NCI-H2081 treated with DMSO at 0.1 percent for 48 hours (cell line): ENCODE measurements around the gene SLC25A17.
"Not testable (repeated sequence)": the region's sequence is repeated elsewhere in the genome, so short reads cannot be mapped to it uniquely, and the experiment has no call there.

ENCODE experiments used
- DNase-seq: peaks from one replicate; lab custom pipeline; 2025; lab: John Stamatoyannopoulos, UW

The SLC25A17 gene

GRCh38 chr22:40818747-40819598 lies at the start of gene SLC25A17:
TSS of gene SLC25A17 (minus strand) at chr22:40819346. CDS start at chr22:40819248, 98 bp downstream.
- DNase-seq: peak; percentile 20

- not testable (repeated sequence) for DNase-seq
Measured at GRCh38 chr22:40868379-40868778, 49.2 kb upstream of the SLC25A17 start.

- no peak for DNase-seq
Measured at GRCh38 chr22:40867109-40867508, 48.0 kb upstream of the SLC25A17 start.

- no peak for DNase-seq
Measured at GRCh38 chr22:40862537-40862936, 43.4 kb upstream of the SLC25A17 start.

GRCh38 chr22:40862013-40862412 lies 42.9 kb upstream of the SLC25A17 start, which contains the start of gene DNAJB7:
TSS of gene DNAJB7 (minus strand) at chr22:40862113. CDS start at chr22:40861994, 119 bp downstream.
- no peak for DNase-seq

- no peak for DNase-seq
Measured at GRCh38 chr22:40857309-40857855, 38.2 kb upstream of the SLC25A17 start.

- DNase-seq: peak; percentile 67
Measured at GRCh38 chr22:40856513-40857308, 37.6 kb upstream of the SLC25A17 start, which contains the start of the genes ST13 and XPNPEP3. TSS of gene ST13 (minus strand) at chr22:40856639. CDS start at chr22:40856540, 99 bp downstream. TSS of gene XPNPEP3 (plus strand) at chr22:40857148. CDS start at chr22:40857182, 34 bp downstream.

GRCh38 chr22:40855979-40856512 lies 36.9 kb upstream of the SLC25A17 start:
- no peak for DNase-seq

GRCh38 chr22:40855071-40855978 lies 36.2 kb upstream of the SLC25A17 start:
- DNase-seq: no peak

GRCh38 chr22:40853961-40854360 lies 34.8 kb upstream of the SLC25A17 start:
- DNase-seq: no peak

GRCh38 chr22:40853333-40853732 lies 34.2 kb upstream of the SLC25A17 start:
- no peak for DNase-seq

- not testable (repeated sequence) for DNase-seq
Measured at GRCh38 chr22:40845816-40846215, 26.7 kb upstream of the SLC25A17 start.

- DNase-seq: no peak
Measured at GRCh38 chr22:40844951-40845350, 25.8 kb upstream of the SLC25A17 start.

- no peak for DNase-seq
Measured at GRCh38 chr22:40838486-40838885, 19.3 kb upstream of the SLC25A17 start.

GRCh38 chr22:40834619-40835018 lies 15.5 kb upstream of the SLC25A17 start:
- no peak for DNase-seq

- DNase-seq: no peak
Measured at GRCh38 chr22:40829131-40829530, 10.0 kb upstream of the SLC25A17 start.

- DNase-seq: no peak
Measured at GRCh38 chr22:40826984-40827741, 8.0 kb upstream of the SLC25A17 start.

GRCh38 chr22:40826292-40826691 lies 7.1 kb upstream of the SLC25A17 start:
- not testable (repeated sequence) for DNase-seq

- no peak for DNase-seq
Measured at GRCh38 chr22:40823426-40823825, 4.3 kb upstream of the SLC25A17 start.

- DNase-seq: no peak
Measured at GRCh38 chr22:40819599-40820140, 524 bp upstream of the SLC25A17 start.
